ENCODE measurements around the gene FASN.
A peak's percentile ranks its signal among the peaks of the same experiment; 100 is the strongest.

FASN gene

GRCh38 chr17:82031303-82031884, 66.6 kb downstream of the FASN start, which contains the start of gene RAC3:
TSS of gene RAC3 (plus strand) at chr17:82031678. CDS start at chr17:82031762, 84 bp downstream.
- POLR2A ChIA-PET: interaction anchor here (0.6 to 3.8 kb wide), 12 partner anchors 9 to 124 kb away, joined by 3 to 34 read pairs (median 4); partner anchors contain the start of genes CENPX, FASN and LRRC45
- TF ChIP-seq FOXA1 (IDR thresholded peaks at IDR 0.05): no peak
- no peak for TF ChIP-seq ELF4 (IDR thresholded peaks at IDR 0.05)
- TF ChIP-seq LEF1 (IDR thresholded peaks at IDR 0.05; ENCODE audit: borderline replicate concordance): no peak
- TF ChIP-seq TARDBP (IDR thresholded peaks at IDR 0.05): no peak
- TF ChIP-seq ZNF384 (IDR thresholded peaks at IDR 0.05): no peak
- TF ChIP-seq CTBP1 (IDR thresholded peaks at IDR 0.05; ENCODE audit: borderline replicate concordance): no peak
- no peak for TF ChIP-seq NFRKB (IDR thresholded peaks at IDR 0.05)
- TF ChIP-seq FOXK2 (IDR thresholded peaks at IDR 0.05): no peak
- TF ChIP-seq L3MBTL2 (conservative IDR thresholded peaks at IDR 0.05): no peak
- no peak for TF ChIP-seq BHLHE40 (IDR thresholded peaks at IDR 0.05; ENCODE audit: borderline replicate concordance)
- no peak for TF ChIP-seq ARNT (IDR thresholded peaks at IDR 0.05)
- no peak for TF ChIP-seq FOXM1 (IDR thresholded peaks at IDR 0.05; ENCODE audit: borderline replicate concordance)
- TF ChIP-seq HDGF (IDR thresholded peaks at IDR 0.05; ENCODE audit: borderline replicate concordance): no peak
- TF ChIP-seq PKNOX1 (IDR thresholded peaks at IDR 0.05): no peak
- TF ChIP-seq SUZ12 (IDR thresholded peaks at IDR 0.05): no peak
- no peak for TF ChIP-seq SP1 (IDR thresholded peaks at IDR 0.05)
- CTCF ChIA-PET: interaction anchor here (1.2 to 1.3 kb wide), 2 partner anchors 10 to 71 kb away, joined by 3 to 4 read pairs; no protein-coding TSS in a partner anchor
- DNase-seq (ENCODE audit: extremely low spot score): peak; percentile 78

GRCh38 chr17:82030470-82031302, 67.3 kb downstream of the FASN start:
- DNase-seq (ENCODE audit: extremely low spot score): peak; percentile 88
- ChIA-PET CTCF (interaction anchor here (0.6 to 2.2 kb wide), 18 partner anchors 9 to 1156 kb away, joined by 3 to 13 read pairs (median 4); no protein-coding TSS in a partner anchor), POLR2A (interaction anchor here (0.6 to 3.8 kb wide), 14 partner anchors 8 to 124 kb away, joined by 3 to 34 read pairs (median 3); partner anchors contain the start of genes CENPX, DUS1L, FASN and LRRC45)
- no peak for TF ChIP-seq FOXK2 (IDR thresholded peaks at IDR 0.05)
- TF ChIP-seq ARNT (IDR thresholded peaks at IDR 0.05): no peak
- TF ChIP-seq CTBP1 (IDR thresholded peaks at IDR 0.05; ENCODE audit: borderline replicate concordance): peak; percentile 29; the same call in 1 of the 2 replicates
- TF ChIP-seq LEF1 (IDR thresholded peaks at IDR 0.05; ENCODE audit: borderline replicate concordance): no peak; the same call in 1 of the 2 replicates
- 0 out of 2 replicates have a peak, but pooled peaks have one; percentile 48 for TF ChIP-seq HDGF (IDR thresholded peaks at IDR 0.05; ENCODE audit: borderline replicate concordance)
- TF ChIP-seq L3MBTL2 (conservative IDR thresholded peaks at IDR 0.05): peak; percentile 54; the same call in 1 of the 2 replicates
- TF ChIP-seq PKNOX1 (IDR thresholded peaks at IDR 0.05): no peak
- TF ChIP-seq ZNF384 (IDR thresholded peaks at IDR 0.05): no peak
- no peak for TF ChIP-seq TARDBP (IDR thresholded peaks at IDR 0.05)
- no peak for TF ChIP-seq NFRKB (IDR thresholded peaks at IDR 0.05)

- POLR2A ChIA-PET: interaction anchor here (0.7 to 3.8 kb wide), 10 partner anchors 7 to 125 kb away, joined by 3 to 34 read pairs (median 3); partner anchors contain the start of genes DCXR, DUS1L and FASN
- TF ChIP-seq FOXK2 (IDR thresholded peaks at IDR 0.05): no peak
- no peak for TF ChIP-seq FOXM1 (IDR thresholded peaks at IDR 0.05; ENCODE audit: borderline replicate concordance)
- TF ChIP-seq CTBP1 (IDR thresholded peaks at IDR 0.05; ENCODE audit: borderline replicate concordance): no peak
- no peak for TF ChIP-seq BHLHE40 (IDR thresholded peaks at IDR 0.05; ENCODE audit: borderline replicate concordance)
- CTCF ChIA-PET: interaction anchor here (0.6 to 2.2 kb wide), 10 partner anchors 9 to 124 kb away, joined by 3 to 13 read pairs (median 4); no protein-coding TSS in a partner anchor
- DNase-seq (ENCODE audit: extremely low spot score): no peak
Observed at GRCh38 chr17:82029990-82030469, 68.0 kb downstream of the FASN start.

- ChIA-PET CTCF (interaction anchor here (1.2 to 2.2 kb wide), 2 partner anchors 77 to 125 kb away, joined by 4 to 13 read pairs; no protein-coding TSS in a partner anchor), POLR2A (interaction anchor here (0.7 to 1.9 kb wide), 6 partner anchors 8 to 69 kb away, joined by 3 to 13 read pairs (median 3); partner anchors contain the start of genes DCXR and DUS1L)
- no peak for DNase-seq (ENCODE audit: extremely low spot score)
- TF ChIP-seq ZNF384 (IDR thresholded peaks at IDR 0.05) (no peak), L3MBTL2 (conservative IDR thresholded peaks at IDR 0.05) (no peak), FOXK2 (IDR thresholded peaks at IDR 0.05) (no peak), TARDBP (IDR thresholded peaks at IDR 0.05) (no peak), CTBP1 (IDR thresholded peaks at IDR 0.05; ENCODE audit: borderline replicate concordance) (no peak), ELF4 (IDR thresholded peaks at IDR 0.05) (no peak), ARNT (IDR thresholded peaks at IDR 0.05) (no peak), SUZ12 (IDR thresholded peaks at IDR 0.05) (no peak), PKNOX1 (IDR thresholded peaks at IDR 0.05) (no peak), FOXA1 (IDR thresholded peaks at IDR 0.05) (no peak), BHLHE40 (IDR thresholded peaks at IDR 0.05; ENCODE audit: borderline replicate concordance) (no peak), NFRKB (IDR thresholded peaks at IDR 0.05) (no peak), FOXM1 (IDR thresholded peaks at IDR 0.05; ENCODE audit: borderline replicate concordance) (no peak), SP1 (IDR thresholded peaks at IDR 0.05) (no peak)
Observed at GRCh38 chr17:82029391-82029790, 68.6 kb downstream of the FASN start.

GRCh38 chr17:82028966-82029365, 69.1 kb downstream of the FASN start:
- ChIA-PET CTCF (interaction anchor here (1.2 to 2.2 kb wide), 2 partner anchors 77 to 126 kb away, joined by 4 to 13 read pairs; no protein-coding TSS in a partner anchor), POLR2A (interaction anchor here (0.7 to 1.9 kb wide), 6 partner anchors 9 to 263 kb away, joined by 3 to 13 read pairs (median 3); partner anchors contain the start of genes DCXR and DUS1L)
- DNase-seq (ENCODE audit: extremely low spot score): no peak
- TF ChIP-seq NFRKB (IDR thresholded peaks at IDR 0.05) (no peak), SUZ12 (IDR thresholded peaks at IDR 0.05) (no peak), ZNF384 (IDR thresholded peaks at IDR 0.05) (no peak), FOXA1 (IDR thresholded peaks at IDR 0.05) (no peak), L3MBTL2 (conservative IDR thresholded peaks at IDR 0.05) (no peak), ARNT (IDR thresholded peaks at IDR 0.05) (no peak), CTBP1 (IDR thresholded peaks at IDR 0.05; ENCODE audit: borderline replicate concordance) (no peak), PKNOX1 (IDR thresholded peaks at IDR 0.05) (no peak), SP1 (IDR thresholded peaks at IDR 0.05) (no peak), FOXK2 (IDR thresholded peaks at IDR 0.05) (no peak)

Measured in HEK293T (cell line).